ENCODE measurements around the gene KIF20B.

The KIF20B gene

DNA sequence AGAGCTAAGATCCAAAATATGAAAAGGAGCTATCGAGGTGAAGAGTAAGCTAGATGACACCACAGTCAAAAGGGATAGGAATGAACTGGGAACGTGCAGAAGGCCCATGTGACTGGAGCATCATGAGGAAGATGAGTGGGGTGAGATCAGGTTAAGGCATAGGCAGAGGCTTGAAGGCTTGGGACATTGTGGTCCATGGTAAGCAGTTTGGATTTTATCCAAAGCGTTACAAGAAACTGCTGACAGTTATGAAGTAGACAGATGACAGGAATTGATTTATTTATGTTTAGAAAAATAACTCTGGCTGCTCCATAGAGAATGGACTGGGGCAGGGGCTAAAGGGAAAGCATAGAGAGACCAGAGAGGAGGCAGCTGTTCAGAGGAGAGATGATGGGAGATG is 38.2 kb upstream of the KIF20B start:
- no peak overlapping the region for H3K4me3 ChIP-seq
- no peak overlapping the region for H3K27ac ChIP-seq
- no peaks in the 10 kb centered on the region for H4K20me1 ChIP-seq
- no peaks in the 10 kb centered on the region for H3K9me3 ChIP-seq (replicated peaks in 1 of 11)
- TF ChIP-seq Cebpa-rat (IDR thresholded peaks at IDR 0.05), result no peak
- H3K4me2 ChIP-seq, result no peak overlapping the region
- H3K27me3 ChIP-seq, result no peaks in the 10 kb centered on the region
- no peak overlapping the region for H3K9ac ChIP-seq
- H3K36me3 ChIP-seq, result no peaks in the 10 kb centered on the region
- H3K4me1 ChIP-seq, result peaks cover 0 to 5% (median 0%) of the 10 kb centered on the region in 10 experiments; a peak in 1 of 20 replicates

DNA sequence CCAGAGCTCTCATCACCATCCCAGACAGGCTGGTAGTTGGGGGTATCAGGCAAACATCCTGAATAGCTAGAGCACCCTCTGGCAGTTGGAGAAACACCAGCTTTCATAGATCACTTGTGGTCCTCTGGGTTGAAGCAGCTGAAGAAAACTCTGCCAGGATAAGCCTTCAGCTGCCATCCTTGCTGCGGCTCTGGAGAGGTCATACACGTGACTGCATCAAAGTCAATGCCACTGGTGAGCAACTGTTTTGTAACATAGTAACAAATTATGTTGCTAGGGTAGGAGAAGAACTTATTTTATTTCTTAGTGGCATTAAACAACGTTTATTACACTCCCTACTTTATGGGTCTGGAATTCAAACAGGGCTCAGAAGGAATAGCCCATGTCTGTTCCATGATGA is 37.2 kb upstream of the KIF20B start:
- no peak overlapping the region for H3K4me2 ChIP-seq
- no peaks in the 10 kb centered on the region for H3K4me1 ChIP-seq
- no peaks in the 10 kb centered on the region for H3K27me3 ChIP-seq
- no peak overlapping the region for H3K27ac ChIP-seq
- no peaks in the 10 kb centered on the region for H3K36me3 ChIP-seq
- no peak overlapping the region for H3K9ac ChIP-seq
- no peak overlapping the region for H3K4me3 ChIP-seq
- no peaks in the 10 kb centered on the region for H3K9me3 ChIP-seq (replicated peaks in 1 of 11)
- H4K20me1 ChIP-seq, result no peaks in the 10 kb centered on the region
- no peak for TF ChIP-seq Cebpa-rat (IDR thresholded peaks at IDR 0.05)

DNA sequence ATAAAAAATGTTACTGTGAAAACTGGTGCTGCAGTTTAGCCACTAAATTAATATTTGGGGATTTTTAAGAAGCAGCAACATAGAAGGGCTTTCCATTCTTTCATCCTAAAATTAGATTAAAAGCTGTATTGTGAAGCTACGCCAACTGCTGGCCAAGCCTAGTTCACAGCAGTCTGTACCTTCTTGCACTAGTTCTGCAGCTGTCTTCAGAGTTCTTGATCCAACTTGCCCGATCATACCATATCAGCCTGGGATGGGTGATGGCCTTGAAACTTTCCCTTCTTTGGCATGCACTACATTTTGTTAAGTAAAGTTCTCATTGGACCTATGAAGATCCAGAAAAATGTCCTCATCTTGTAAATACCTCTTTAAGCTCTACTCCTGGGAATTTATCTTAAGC is 36.1 kb upstream of the KIF20B start:
- no peak overlapping the region for H3K9ac ChIP-seq
- H3K27ac ChIP-seq, result no peak overlapping the region
- H3K36me3 ChIP-seq, result no peaks in the 10 kb centered on the region
- H3K4me3 ChIP-seq, result no peak overlapping the region
- no peaks in the 10 kb centered on the region for H3K9me3 ChIP-seq (replicated peaks in 1 of 11)
- H4K20me1 ChIP-seq, result no peaks in the 10 kb centered on the region
- no peaks in the 10 kb centered on the region for H3K4me1 ChIP-seq
- no peak overlapping the region for H3K4me2 ChIP-seq
- no peaks in the 10 kb centered on the region for H3K27me3 ChIP-seq
- TF ChIP-seq Cebpa-rat (IDR thresholded peaks at IDR 0.05), result no peak

GRCh38 chr10:89666138-89666537 is 35.3 kb upstream of the KIF20B start:
- Histone ChIP-seq H3K27me3 (no peaks in the 10 kb centered on the region), H3K9ac (no peak overlapping the region), H4K20me1 (no peaks in the 10 kb centered on the region), H3K4me3 (no peak overlapping the region), H3K4me2 (no peak overlapping the region), H3K27ac (no peak overlapping the region), H3K9me3 (replicated peaks in 1 of 11) (no peaks in the 10 kb centered on the region), H3K36me3 (no peaks in the 10 kb centered on the region), H3K4me1 (no peaks in the 10 kb centered on the region)
- TF ChIP-seq Cebpa-rat (IDR thresholded peaks at IDR 0.05), result no peak

DNA sequence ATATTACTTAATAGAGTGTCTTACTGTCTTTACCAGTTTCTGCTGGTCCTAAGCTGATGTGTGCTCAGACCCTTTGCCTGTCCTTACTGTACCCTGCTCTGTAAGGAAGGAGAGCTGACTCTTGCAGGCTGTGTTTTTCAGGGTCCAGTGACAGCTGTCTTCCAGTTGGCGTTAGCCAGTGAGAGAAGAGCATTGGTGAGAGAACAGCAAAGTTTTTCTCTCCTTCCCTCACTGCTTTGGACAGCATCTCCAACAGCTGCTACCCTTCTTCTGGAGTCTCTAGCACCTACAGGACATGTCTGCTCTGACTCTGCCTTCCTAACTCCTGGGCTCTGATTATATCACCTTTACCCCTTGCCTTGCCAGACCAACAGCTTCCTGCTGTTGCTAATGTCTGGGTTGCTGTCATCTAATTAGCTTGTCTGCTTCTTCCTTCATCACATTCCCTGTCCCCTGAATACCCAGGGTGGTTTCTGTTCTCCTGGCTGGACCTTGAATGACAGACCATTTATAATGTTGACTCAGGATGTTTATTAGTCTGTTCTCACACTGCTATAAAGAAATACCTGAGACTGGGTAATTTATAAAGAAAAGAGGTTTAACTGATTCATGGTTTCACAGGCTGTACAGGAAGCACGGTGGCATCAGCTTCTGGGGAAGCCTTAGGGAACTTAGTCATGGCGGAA is 32.9 kb upstream of the KIF20B start:
- Histone ChIP-seq H3K4me1 (no peaks in the 10 kb centered on the region), H3K9ac (no peak overlapping the region), H3K4me2 (no peak overlapping the region), H3K27ac (no peak overlapping the region), H3K4me3 (no peak overlapping the region), H3K9me3 (replicated peaks in 1 of 11) (no peaks in the 10 kb centered on the region), H3K27me3 (no peaks in the 10 kb centered on the region), H3K36me3 (no peaks in the 10 kb centered on the region), H4K20me1 (no peaks in the 10 kb centered on the region)
- no peak for TF ChIP-seq Cebpa-rat (IDR thresholded peaks at IDR 0.05)

GRCh38 chr10:89669985-89670384 is 31.4 kb upstream of the KIF20B start:
- Histone ChIP-seq H4K20me1 (no peaks in the 10 kb centered on the region), H3K4me2 (no peak overlapping the region), H3K4me1 (no peaks in the 10 kb centered on the region), H3K27me3 (no peaks in the 10 kb centered on the region), H3K36me3 (no peaks in the 10 kb centered on the region), H3K4me3 (no peak overlapping the region), H3K9me3 (replicated peaks in 1 of 11) (no peaks in the 10 kb centered on the region), H3K27ac (no peak overlapping the region), H3K9ac (no peak overlapping the region)
- TF ChIP-seq Cebpa-rat (IDR thresholded peaks at IDR 0.05), result no peak

GRCh38 chr10:89670926-89671325 is 30.5 kb upstream of the KIF20B start:
- Histone ChIP-seq H4K20me1 (no peaks in the 10 kb centered on the region), H3K4me2 (no peak overlapping the region), H3K4me1 (0 out of 20 replicates have a peak, but pooled peaks cover 0 to 3% (median 0%) of the 10 kb centered on the region in 10 experiments), H3K9ac (no peak overlapping the region), H3K27me3 (no peaks in the 10 kb centered on the region), H3K36me3 (no peaks in the 10 kb centered on the region), H3K9me3 (replicated peaks in 1 of 11) (no peaks in the 10 kb centered on the region), H3K4me3 (no peak overlapping the region), H3K27ac (no peak overlapping the region)
- TF ChIP-seq Cebpa-rat (IDR thresholded peaks at IDR 0.05), result no peak

- H3K9ac ChIP-seq, result no peak overlapping the region
- H3K9me3 ChIP-seq (replicated peaks in 1 of 11), result no peaks in the 10 kb centered on the region
- no peak overlapping the region for H3K4me3 ChIP-seq
- no peaks in the 10 kb centered on the region for H4K20me1 ChIP-seq
- no peaks in the 10 kb centered on the region for H3K36me3 ChIP-seq
- no peaks in the 10 kb centered on the region for H3K27me3 ChIP-seq
- no peak overlapping the region for H3K4me2 ChIP-seq
- H3K27ac ChIP-seq, result no peak overlapping the region
- H3K4me1 ChIP-seq, result 0 out of 20 replicates have a peak, but pooled peaks cover 0 to 3% (median 0%) of the 10 kb centered on the region in 10 experiments
- TF ChIP-seq Cebpa-rat (IDR thresholded peaks at IDR 0.05), result no peak
Measured at GRCh38 chr10:89677341-89677740, 24.0 kb upstream of the KIF20B start.

DNA sequence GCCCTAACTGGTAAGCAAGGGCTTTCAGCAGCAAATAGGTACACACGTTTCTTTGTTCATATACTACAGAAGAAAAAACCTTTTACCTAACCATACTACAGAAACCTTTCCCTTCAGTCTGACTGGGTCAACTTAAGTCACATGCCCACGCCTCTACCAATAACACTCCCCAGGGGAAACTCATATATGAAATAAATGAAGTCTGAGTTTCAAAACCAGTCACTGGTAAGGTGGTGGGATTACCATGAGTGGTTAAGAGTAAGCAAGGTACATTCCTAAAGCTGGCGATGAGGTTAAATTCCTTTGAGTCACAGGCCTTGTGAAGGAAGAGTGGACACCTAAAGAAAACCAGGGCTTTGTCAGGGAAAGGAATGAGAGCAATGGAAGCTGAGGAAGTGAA is 21.4 kb upstream of the KIF20B start:
- Histone ChIP-seq H3K4me3 (no peak overlapping the region), H3K27me3 (no peaks in the 10 kb centered on the region), H4K20me1 (no peaks in the 10 kb centered on the region), H3K27ac (no peak overlapping the region), H3K9me3 (replicated peaks in 1 of 11) (no peaks in the 10 kb centered on the region), H3K4me1 (0 out of 20 replicates have a peak, but pooled peaks cover 0 to 7% (median 0%) of the 10 kb centered on the region in 10 experiments), H3K36me3 (no peaks in the 10 kb centered on the region), H3K9ac (no peak overlapping the region), H3K4me2 (no peak overlapping the region)
- no peak for TF ChIP-seq Cebpa-rat (IDR thresholded peaks at IDR 0.05)

DNA sequence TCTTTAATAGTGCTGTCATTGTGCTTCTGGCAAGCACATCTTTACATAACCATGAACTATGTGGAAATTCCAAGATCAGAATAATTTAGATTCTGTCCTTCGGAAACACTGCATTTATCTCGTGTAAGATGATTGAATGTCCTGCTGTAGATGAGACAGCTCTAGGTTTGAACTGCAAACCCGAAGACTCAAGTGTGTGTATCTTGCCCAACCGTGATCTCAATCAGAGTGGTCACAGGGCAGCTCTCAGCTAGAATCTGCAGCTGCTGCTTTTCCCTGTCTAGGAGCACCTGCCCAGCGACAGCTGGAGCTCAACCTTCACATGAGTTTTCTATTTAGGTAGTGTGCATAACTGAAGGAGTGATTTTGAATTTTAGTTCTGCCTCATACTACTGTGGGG is 17.5 kb upstream of the KIF20B start:
- Histone ChIP-seq H3K36me3 (no peaks in the 10 kb centered on the region), H3K9me3 (replicated peaks in 1 of 11) (no peaks in the 10 kb centered on the region), H3K4me3 (no peak overlapping the region), H4K20me1 (no peaks in the 10 kb centered on the region), H3K9ac (no peak overlapping the region), H3K4me1 (0 out of 20 replicates have a peak, but pooled peaks cover 0 to 7% (median 0%) of the 10 kb centered on the region in 10 experiments), H3K4me2 (no peak overlapping the region), H3K27ac (no peak overlapping the region), H3K27me3 (no peaks in the 10 kb centered on the region)
- TF ChIP-seq Cebpa-rat (IDR thresholded peaks at IDR 0.05), result no peak
